ENCODE data around the gene TTC39C.

Gene TTC39C

DNA sequence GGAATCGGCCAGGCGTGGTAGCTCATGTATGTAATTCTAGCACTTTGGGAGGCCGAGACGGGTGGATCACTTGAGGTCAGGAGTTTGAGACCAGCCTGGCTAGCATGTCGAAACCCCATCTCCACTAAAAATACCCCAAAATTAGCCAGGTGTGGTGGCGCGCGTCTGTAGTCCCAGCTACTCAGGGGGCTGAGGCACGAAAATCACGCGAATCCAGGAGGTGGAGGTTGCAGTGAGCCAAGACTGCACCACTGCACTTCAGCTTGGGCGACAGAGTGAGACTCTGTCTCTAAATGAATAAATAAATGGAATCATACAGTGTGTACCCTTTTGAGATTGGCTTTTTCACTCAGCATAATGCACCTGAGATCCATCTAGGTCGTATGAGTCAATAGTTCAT lies 19.4 kb upstream of the TTC39C start:
- H3K27ac ChIP-seq = no peak overlapping the region
- TF ChIP-seq, protein P1, sequence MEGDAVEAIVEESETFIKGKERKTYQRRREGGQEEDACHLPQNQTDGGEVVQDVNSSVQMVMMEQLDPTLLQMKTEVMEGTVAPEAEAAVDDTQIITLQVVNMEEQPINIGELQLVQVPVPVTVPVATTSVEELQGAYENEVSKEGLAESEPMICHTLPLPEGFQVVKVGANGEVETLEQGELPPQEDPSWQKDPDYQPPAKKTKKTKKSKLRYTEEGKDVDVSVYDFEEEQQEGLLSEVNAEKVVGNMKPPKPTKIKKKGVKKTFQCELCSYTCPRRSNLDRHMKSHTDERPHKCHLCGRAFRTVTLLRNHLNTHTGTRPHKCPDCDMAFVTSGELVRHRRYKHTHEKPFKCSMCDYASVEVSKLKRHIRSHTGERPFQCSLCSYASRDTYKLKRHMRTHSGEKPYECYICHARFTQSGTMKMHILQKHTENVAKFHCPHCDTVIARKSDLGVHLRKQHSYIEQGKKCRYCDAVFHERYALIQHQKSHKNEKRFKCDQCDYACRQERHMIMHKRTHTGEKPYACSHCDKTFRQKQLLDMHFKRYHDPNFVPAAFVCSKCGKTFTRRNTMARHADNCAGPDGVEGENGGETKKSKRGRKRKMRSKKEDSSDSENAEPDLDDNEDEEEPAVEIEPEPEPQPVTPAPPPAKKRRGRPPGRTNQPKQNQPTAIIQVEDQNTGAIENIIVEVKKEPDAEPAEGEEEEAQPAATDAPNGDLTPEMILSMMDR (IDR thresholded peaks at IDR 0.05) = no peak
- no peak for TF ChIP-seq ZFX (IDR thresholded peaks at IDR 0.05; ENCODE audit: borderline replicate concordance)

DNA sequence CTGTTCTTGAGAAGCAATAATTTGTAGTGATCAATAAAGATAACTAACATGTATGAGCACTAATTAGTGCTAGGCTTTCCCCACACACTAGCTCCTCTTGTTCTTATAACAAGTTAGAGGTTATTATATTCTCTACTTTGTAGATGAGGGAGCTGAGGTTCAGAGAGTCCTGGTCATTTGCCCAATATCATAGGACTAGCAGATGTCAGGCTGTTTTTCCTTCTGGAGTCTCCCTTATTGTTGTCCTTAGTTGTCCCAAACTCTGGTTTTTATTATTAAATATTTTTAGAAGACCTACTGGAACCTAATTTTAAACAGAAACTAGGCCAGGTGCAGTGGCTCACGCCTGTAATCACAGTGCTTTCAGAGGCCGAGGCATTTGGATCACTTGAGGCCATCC lies 16.5 kb upstream of the TTC39C start:
- no peak overlapping the region for H3K27ac ChIP-seq
- TF ChIP-seq, protein P1 (IDR thresholded peaks at IDR 0.05) = no peak
- TF ChIP-seq ZFX (IDR thresholded peaks at IDR 0.05; ENCODE audit: borderline replicate concordance) = no peak

DNA sequence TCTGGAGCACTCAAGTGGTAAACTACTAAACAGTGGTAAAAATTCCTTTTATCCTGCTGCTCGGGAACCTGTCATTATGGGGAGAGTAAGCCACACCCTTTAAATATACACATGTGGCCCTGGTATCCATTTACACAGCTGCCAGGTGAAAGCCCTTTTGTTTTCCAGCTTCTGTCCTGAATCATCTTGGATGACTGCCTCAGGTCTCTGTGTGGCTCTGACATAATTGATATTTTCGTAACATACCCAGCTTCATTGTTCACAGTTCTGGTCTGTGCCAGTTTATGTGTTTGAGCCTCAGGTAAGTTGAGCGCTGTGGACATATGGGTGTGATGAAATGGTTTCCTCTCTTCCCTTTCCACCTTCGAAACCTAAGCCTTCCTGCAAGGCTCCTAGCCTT lies 15.7 kb upstream of the TTC39C start:
- no peak overlapping the region for H3K27ac ChIP-seq
- TF ChIP-seq ZFX (IDR thresholded peaks at IDR 0.05; ENCODE audit: borderline replicate concordance) = no peak
- TF ChIP-seq, protein P1 (IDR thresholded peaks at IDR 0.05) = no peak

DNA sequence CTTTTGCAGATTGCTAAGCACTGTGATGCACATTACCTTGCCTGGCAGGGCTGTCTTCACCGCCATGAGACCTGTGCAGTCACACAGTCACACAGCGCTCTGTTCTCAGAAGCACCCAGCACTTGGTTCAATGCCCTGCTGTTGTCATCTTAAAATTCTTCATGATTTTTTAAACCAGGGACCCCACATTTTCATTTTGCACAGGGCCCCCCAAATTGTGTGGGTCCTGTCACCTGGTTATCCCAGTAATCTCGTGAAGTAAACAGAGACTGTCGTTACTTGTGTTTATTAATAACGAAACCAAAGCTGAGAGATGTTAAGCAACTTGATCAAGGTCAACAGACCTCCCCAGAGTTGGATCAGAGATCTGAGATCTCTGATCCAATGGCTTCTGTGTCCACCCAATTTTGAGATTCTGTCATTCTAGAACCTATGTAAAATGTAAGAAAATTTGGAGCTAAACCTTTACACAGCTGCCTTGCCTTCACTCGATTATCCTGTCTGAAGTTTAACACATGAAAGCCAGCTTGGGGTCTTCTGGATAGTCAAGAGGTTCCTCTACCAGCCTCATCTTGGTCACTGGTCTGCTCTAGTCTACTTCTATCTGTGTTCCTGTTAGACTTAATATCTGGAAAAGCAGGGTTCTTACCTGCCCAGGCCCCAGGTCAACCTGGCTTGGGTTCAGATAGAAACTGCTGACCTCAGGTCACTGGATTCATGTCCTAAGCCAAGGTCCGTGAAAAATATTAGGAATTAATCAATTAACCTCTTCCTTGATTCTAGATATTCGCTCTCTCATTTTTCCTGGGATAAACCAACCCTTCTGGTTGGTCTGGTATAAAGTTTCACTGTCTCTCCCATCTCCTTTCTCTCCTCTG lies 13.7 kb upstream of the TTC39C start:
- no peak overlapping the region for H3K27ac ChIP-seq
- TF ChIP-seq, protein P1 (IDR thresholded peaks at IDR 0.05) = no peak
- no peak for TF ChIP-seq ZFX (IDR thresholded peaks at IDR 0.05; ENCODE audit: borderline replicate concordance)

DNA sequence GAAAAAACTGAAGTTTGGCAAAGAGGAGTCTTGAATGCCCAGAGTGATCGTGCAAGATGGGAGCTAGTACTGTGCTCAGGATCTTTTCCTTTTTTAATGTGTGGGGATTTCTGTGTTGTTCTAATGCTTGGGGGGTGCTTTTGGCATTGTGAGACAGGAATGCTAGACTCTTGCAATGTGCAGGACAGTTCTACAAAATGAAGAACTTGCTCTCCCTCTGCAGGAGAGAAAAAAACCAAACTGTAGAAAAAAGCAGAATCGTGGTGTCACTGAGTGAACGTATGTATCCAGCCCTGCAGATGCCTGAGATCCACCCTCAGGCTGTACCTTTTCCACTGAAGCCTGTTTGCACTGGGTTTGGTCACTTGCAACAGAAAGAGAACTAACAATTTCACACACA lies 12.1 kb upstream of the TTC39C start:
- TF ChIP-seq, protein P1 (IDR thresholded peaks at IDR 0.05) = no peak
- no peak overlapping the region for H3K27ac ChIP-seq

DNA sequence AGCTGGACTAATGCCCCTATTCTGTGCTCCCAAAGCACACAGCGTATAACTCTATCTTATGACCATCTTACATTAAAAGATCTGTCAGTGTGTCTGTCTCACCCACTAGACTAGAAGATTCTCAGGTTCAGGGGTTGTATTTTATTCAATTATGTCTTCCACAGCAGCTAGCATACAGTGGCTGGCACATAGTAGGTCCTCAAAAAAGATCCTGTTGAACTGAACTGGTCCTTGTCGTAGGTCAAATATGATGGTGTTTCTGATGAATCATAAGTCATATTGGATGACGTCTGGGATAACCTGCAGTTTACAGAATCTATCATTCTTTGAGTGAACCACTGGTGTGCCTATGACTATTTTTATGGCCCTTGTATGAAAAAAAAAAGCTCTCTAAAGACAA lies 11.3 kb upstream of the TTC39C start:
- TF ChIP-seq, protein P1 (IDR thresholded peaks at IDR 0.05) = no peak
- no peak for TF ChIP-seq ZFX (IDR thresholded peaks at IDR 0.05; ENCODE audit: borderline replicate concordance)

DNA sequence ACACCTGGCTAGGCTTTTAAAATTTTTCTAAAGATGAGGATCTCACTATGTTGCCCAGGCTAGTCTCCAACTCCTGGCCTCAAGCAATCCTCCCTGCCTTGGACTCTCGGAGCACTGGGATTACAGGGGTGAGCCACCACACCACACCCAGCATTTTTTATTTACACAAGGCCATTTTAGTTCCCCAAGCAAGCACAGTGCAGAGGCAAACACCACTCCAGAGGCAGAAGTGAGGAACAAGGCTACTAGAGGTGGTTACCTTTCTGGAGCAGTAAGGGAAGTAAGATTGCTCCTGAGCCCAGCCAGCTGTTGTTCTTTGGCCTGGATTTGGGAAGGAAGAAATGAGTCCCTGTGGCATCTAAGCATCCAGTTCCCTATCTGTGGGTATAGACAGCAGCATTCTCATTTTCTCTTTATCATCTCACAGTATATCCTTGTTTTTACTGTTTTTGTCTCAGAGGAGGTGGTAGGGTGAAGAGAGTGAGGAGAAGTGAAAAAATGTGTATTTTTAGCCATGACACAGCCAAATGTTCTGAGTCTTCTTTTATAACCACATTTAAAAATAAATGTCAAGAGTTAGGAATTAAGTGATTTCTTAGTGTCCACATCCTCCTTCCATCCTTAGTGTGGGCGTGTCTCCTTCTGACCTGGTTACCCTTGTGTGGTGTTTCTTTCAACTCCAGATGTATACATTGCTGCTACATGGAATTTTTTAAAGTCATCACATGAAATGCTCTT lies 10.5 kb upstream of the TTC39C start:
- no peak for TF ChIP-seq ZFX (IDR thresholded peaks at IDR 0.05; ENCODE audit: borderline replicate concordance)
- TF ChIP-seq, protein P1 (IDR thresholded peaks at IDR 0.05) = no peak
- no peak overlapping the region for H3K27ac ChIP-seq

More for the DNA sequence above, 11.3 kb upstream of the TTC39C start:
- no peak overlapping the region for H3K27ac ChIP-seq

All from 22Rv1 (cell line).